ENCODE results near the gene NGFR.
"Not testable (repeated sequence)": the region's sequence is repeated elsewhere in the genome, so short reads cannot be mapped to it uniquely, and the experiment has no call there.

NGFR gene

DNA sequence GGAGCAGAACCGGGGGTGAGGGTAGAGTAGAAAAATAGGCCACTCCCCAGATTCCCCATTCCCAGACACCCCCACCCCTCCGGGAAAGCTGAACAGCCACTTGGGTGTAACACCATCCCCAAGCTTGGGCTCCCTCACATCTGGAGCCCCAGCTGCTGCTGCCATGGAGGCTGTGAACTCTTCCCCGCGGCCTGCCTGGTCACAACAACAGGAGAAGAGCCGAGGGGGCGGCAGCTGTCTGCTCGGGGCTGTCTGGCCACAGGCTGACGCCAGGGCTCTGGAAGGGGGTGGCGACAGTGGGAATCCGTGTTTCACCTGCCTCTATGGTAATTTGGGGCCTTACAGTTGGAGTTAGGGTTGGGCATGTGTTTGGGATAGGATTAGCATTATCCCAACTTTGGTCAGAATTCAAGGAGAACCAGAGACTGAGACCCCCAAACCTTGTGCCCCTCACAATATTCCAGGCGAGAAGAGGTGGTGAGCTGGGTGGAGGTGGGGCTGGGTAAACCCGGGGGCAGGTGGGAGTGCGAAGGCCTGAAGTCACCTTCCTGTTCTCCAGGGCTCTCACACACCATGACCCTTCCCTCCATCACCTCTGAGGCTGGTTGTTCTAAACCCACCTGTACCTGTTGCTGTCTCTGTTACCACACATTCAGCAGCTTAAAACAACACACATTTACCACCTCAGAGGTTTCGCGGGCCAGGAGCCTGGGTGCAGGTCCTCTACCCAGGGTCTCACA lies 50.9 kb downstream of the NGFR start:
- DNase-seq (ENCODE audit: low read depth in 2 of 2), result no peak

DNA sequence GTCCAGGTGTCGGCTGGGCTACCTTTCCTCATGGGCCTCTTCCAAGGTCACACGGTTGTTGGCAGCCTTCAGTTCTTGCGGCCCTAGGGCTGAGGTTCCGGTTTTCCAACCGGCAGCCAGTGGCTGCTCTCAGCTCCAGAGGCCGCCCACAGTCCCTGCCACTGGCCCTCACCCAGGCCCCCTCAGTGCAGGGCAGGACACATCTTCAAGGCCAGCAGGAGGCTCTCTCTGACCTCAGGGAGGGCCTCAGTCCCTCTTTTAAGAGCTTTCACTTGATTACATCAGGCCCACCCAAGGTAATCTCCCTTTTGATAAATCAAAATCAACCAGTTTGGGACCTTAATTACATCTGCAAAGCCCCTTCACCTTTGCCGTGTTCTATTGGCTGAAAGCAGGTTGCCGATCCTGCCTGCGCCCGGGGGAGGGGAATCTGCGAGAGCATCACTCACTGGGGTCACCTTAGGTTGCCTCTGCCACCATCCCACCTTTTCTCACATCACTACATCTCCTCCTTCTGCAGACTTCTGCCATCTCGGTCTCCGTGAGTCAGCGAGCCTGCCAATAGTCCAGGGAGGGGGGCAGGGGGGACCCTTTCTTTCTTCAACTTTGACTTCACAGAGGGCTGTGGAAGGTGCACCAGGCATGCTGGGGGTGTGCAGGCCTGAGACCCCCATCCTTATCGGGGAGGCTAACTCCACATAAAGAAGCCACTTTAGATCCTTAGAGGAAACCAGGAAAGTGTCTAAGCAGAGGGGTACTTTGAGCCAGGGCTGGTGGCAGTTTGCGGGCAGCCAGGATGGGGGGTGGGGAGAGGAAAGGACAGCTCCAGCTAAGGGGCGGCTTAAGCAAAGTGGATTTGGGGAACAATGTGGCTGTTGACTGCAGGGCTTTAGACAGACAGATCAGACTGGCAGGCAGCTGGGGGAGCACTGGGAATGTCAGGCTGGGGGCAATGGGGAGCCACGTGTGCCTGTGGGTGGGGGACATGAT lies 51.7 kb downstream of the NGFR start:
- DNase-seq (ENCODE audit: low read depth in 2 of 2), result no peak

DNA sequence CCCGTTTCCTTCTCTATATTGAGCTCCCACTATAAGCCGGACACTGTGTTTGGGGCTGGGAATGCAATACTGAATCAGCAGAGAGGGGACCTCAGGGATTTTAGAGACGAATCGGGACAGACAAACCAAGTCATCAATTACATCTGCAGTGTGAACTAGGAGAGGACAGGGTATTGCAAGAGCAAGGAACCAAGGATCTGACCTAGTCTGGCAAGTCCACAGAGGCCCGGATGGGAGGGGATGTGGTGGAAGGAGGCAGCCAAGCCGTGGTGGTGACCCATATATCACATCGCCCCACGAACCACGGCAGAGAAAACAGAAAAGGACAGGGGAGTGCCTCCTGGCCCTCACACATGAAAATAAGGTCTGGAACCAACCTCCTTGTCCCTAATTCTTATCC lies 52.5 kb downstream of the NGFR start:
- no peak for DNase-seq (ENCODE audit: low read depth in 2 of 2)

DNA sequence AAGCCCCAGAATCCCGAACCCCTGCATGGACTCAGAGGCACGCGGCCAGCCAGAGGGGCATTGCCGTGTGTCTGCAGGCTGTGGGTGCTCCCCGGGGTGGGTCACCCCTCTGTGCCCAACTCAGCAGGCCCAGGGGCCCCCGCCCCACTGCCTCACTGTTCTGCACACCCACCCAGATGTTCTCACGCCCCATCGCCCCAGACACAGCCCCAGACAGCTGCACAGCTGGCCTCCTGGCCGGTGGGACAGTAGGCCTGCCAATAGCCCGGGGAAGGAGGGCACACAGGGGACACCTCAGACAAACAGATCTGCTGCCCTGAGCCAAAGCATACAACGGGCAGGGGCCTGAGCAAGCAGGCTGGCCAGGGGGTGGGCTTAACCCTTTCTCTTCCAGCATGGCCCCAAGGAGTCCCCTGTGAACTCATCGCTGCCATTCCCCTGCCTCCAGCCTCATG lies 53.0 kb downstream of the NGFR start:
- no peak for DNase-seq (ENCODE audit: low read depth in 2 of 2)

DNA sequence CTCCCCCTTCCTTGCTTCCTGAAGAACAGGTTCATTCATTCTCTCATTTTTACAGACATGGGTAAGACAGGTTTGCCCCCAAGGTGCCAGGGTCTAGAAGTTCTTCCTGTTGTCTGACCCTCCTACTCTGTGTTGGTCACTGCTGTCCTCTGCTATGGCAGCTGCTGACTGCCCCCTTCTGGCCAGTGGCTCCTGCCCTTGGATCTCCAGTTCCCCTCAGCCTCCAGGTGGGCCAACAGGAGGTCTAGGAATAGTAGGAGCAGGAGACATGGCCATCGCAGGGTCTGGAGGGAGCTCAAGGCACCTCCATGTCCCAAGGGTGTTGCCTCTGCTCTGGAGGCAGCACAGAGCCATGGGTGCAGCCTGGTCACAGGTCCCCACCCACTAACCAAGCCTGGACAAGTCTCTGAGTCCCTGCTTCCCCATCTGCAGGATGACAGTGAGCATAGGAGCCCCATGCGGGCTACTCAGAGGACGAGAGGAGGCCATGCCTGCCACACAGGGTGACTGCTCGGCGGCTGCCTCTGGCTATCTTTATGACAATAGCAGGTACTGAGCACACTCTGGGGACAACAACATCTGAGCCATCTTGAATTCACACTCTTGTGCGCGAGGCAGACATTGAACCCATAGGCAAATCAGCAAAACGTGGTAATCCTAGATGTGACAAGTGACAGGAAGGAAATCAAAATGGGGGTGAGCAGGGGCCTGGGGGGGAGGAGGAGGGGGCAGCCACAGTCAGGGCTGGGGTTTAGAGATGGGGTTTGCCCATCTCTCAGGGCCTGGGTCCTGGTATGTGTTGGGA lies 53.6 kb downstream of the NGFR start:
- DNase-seq (ENCODE audit: low read depth in 2 of 2), result no peak

DNA sequence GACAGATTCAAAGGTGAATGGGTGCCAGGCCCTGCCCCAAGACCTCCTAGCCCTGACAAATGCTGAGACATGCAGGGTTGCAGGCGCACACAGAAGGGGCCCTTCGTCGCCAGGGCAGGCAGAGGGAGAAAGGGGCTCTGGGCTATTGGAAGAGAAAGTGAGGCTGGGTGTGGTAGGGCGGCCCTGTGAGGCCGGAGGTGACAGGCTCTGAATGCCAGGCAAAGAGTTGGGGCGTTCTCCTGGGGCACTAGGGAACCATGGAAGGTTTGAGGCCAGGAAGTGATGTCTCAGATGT lies 54.2 kb downstream of the NGFR start:
- DNase-seq (ENCODE audit: low read depth in 2 of 2), result no peak

DNA sequence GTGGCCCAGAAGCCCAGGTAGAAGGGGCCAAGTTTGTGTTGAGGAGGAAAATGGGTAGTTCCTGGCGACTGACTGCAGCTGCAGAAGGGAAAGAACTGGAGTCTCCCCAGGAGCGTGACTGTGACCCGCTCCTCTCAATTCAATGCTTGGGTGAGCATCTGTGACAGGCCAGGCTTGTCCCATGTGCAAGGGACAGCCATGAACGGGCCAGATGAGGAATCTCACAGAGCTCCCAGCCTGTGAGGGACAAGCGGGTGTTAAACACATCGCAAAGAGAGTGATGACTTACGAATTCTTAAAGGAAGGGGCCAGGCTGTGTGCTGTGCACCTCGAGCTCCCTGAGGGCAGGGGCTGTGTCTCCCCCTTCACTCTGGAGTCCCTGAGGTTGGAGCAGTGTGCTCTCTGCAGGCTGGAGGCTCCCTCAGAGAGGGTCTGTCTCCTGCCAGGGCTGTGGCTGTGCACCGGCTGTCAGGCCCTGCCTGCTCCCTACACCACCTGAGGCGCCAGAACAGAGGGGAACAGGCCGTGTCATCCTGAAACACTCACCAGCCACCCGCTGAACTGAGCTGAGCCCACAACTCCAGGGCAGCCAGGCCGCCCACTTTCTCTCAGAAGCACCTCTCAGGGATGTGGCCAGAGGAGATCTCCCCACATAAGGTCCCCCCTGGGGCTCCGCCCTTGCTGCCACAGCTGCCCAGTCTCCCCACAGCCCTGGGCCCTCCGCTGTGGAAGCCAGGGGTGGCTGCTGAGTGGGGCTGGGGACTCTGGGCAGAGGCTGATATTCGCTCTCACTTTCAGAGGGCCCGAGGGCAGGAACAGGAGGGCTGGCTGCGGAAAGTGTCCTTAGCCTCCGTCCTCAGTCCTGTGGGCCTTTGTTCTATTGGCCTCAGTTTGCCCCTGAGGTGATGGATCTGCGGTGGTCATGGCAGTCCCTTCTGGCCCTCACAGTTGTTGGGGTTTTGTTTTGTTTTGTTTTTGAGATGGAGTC lies 54.9 kb downstream of the NGFR start:
- DNase-seq (ENCODE audit: low read depth in 2 of 2), result no peak

DNA sequence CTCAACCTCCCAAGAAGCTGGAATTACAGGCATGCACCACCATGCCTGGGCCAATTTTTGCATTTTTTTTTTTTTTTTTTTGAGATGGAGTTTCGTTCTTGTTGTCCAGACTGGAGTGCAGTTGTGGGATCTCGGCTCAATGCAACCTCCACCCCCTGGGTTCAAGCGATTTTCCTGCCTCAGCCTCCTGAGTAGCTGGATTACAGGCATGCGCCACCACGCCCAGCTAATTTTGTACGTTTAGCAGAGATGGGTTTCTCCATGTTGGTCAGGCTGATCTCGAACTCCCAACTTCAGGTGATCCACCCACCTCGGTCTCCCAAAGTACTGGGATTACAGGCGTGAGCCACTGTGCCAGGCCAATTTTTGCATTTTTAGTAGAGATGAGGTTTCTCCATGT lies 55.7 kb downstream of the NGFR start:
- DNase-seq (ENCODE audit: low read depth in 2 of 2), result not testable (repeated sequence)

DNA sequence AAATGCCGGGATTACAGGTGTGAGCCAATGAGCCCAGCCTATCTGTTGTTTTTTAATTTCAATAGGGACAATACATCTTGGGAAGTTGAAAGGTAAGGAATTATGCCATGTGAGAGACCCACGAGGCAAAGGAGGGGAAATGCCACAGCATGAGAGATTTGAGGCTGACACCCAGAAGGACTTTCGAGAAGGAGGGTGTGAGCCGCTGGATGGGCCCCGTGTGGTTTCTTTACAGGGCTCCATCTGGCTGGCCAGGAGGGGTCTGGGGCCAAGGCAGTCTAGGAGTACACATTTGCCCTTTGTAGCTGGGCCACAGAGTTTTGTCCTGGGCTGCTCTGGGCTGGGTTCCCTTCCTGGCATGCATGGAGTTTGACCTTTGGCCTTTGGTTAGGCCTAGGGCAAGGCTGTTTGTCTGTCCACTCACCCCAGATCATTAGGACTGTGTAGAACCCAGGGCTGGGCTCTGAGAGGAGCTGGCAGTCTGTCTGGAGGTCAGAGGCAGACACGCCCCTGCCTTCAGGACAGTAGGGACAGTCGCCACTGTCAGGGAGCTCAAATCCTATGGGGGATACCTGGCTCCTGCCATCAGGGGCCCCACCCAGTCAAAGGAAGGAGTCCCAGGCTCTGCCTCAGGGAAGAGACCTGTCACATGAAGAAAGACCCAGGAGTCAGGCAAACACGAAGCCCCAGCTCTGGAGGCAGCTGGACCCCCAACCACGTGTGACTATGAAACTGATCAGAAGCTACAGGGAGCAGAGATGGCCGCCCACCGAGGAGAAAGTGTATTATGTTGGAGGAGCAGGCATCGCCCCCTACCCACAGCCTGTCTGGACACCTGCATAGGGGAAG lies 56.4 kb downstream of the NGFR start:
- no peak for DNase-seq (ENCODE audit: low read depth in 2 of 2)

DNA sequence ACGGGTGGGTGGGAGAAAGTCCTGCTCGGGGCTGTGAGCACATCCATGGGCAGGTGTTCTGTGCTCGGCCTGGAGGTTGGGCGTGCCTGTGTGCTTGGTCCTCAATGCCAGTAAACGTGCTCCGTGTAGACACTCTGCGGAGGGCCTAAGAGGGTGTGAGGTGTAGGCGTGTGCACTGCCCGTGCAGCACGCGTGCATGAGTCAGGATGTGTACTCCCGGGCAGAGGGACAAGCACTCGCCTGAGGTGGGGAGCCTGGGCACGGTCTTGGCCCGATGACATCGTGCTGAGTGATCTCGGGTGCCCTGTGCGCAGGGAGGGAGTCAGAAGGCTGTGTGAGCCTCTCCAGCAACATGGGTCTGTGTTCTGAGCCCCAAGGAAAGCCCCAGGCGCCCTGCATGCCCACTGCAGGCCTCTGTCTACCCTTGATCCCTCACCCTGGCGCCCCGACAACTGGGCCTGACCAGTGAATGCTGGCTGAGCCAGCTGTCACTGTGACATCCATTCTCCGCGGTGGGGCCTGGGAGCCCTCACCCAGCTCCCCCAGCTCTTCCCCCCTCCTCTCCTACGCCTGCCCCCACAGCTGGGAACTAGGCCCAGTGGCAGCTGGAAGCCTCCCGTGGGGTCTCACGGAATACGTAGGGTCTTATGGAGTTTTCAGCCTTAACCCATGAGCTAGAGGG lies 57.1 kb downstream of the NGFR start:
- no peak for DNase-seq (ENCODE audit: low read depth in 2 of 2)

DNA sequence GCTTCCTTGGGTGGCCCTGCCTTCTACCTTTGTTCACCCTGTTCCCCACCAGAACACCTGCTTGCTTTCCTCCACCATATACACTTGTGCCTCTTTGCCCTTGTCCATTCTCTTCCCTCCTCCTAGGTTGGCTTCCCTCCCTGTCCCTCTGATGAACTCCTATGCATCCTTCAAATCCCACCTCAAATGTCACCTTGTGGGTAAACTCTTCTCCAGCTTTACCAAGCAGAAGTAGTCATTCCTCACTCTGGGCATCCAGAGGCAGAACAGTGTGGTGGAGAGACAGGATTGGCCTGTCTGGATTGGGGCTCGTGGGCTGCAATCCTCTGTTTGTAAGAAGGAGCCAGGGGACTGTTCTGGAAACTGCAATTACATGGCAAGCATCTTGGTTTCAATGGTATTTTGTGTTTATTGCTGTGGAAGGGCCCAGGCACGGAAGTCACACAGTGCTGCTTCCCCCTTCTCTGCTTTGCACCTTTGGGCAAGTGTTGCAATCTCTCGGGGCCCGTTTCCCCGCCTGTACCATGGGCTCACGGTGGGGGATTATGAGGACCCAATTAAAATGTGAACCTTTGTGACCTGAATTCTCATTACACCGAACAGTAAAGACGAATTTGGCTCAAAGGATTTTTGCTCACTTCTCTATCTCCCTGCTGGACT lies 58.7 kb downstream of the NGFR start:
- DNase-seq (ENCODE audit: low read depth in 2 of 2), result no peak

DNA sequence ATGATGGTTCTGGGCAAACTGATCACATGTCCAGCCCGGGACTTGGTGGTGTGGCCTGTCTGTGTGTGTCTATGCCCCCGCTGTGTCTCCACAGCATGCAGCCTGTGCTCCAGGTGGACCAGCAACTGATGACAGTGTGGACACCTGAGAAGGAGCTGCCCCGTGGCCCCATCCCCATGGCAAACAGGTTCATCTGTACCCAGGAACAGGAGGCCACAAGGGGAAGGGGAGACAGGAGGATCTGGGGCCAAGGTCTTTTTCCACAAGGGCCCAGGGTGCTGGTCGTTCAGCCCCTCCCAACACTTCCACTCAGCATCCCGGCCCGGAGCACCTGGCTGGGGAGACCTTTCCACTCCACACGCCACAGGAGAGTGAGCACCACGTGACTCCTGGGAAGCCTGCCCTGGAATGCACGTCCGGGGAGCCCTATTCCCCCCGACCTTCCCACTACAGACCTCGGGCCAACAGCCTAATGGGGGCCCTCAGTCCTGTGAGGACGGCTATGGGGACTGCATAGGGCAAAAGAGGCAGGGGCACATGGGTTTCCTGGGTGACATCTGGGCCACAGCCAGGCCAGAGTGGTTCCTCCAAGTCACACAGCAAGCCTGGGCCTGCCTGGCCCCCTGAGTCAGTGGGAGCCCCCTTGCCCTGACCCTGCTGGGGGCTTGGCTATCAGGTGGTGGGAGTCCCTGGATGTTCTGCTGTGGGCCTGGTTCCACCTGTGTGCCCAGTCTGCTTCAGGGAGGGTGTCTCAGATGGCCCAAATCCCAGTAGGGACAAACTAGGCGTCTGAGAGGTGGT lies 59.8 kb downstream of the NGFR start:
- DNase-seq (ENCODE audit: low read depth in 2 of 2), result no peak

DNA sequence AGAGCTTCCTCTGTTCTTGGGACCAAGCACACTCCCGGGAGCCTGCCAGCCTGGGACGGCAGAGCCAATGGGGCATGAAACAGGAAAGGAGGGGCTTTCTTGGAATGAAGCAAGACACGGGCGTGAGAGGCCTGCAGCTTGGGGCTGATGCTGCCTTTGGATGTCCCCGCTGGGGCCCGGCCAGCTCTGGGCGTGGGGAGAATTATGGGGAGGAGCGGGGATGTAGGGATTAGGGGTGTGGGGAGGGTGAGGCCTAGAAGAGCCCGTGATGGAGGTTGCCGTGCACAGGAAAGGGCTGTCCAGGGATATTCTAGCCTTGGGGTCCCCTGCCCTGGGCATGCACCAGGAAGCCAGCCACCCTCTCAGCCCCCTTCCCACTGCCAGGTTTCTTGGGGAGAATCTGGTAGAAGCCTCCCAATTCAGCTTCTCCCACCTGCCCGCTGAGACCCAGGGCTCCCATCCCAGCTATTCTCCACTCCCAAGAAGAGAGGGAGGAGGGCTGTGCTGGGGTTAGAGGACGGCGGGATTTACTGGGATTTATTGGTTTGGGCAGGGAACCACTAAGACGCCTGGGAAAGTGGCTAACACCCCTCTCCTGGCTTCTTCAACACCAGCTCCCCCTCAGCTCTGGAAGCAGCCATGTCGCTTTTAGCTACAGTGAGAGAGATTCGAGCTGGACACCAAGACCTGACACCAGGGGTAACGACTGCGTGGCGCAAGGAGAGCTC lies 60.6 kb downstream of the NGFR start:
- DNase-seq (ENCODE audit: low read depth in 2 of 2), result no peak

DNA sequence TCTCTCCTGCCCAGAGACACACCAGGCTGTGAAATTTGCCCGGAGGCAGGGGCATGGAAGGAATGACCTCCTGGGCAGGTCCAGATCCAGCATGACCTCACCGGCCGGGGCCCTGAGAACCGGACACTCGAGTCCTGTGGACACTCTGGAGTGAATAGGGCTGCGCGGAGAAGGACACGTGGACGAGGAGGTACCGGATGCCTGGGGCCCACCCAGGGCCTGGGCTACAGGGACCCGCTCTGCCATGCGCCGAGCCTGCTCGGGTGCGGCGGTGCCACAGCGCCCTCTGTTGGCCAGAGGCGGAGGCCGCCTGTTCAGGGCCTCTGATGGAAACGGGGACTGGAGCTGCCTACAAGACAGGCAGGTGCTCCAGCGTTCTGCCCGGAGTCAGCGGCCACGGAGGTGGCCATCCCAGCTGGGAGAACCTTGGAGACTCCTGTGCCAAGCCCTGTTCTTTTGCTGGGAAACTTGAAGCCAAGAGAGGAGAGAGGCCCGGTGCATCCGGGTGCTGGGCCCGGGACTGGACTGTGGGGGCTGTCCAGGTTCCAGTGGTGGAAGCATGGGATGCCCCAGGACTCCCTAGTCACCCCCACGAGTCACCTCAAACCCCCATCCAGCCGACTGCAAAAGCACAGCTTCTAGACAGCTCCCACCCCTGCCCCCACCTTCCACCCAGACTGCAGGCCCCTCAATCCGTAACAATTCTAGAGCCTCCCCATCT lies 61.3 kb downstream of the NGFR start:
- DNase-seq (ENCODE audit: low read depth in 2 of 2), result peak; percentile 26 to 28

DNA sequence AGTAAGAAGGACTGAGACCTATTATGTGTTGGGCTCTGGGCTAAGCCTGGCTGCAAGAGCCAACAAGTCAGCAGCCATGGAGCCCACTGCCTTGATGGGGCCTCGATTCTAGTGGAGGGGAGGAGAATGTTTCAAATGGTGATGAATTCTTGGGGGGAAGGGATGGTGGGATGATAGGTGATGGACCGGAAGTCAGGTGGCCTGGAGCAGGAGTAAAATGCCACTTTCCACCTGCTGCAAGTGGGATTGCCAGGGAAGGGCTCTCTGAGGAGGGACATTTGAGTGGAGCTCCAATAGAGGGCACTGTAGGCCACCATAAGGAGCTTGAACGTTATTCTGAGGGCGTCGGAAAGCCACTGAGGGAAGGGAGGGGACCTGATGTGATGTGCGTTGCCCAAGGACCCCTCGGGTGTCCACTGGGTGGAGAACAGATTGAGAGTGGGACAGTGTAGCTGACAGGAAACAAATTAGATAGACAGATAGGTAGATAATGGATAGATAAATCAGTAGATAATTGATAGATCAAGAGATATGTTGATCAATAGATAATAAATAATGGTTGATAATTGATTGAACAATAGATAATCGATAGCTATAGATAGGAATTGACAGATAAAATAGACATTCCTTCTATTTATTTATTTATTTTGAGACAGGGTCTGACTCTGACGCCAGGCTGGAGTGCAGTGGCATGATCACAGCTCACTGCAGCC lies 62.4 kb downstream of the NGFR start:
- DNase-seq (ENCODE audit: low read depth in 2 of 2), result no peak

All from fibroblast of skin of left biceps (primary cell).